Sigmoid colon (tissue), 7 donors: ENCODE measurements around the gene CDC42BPA. TPM values are rescaled to one million over a fixed set of nuclear protein-coding genes. Genes with fewer than 3 reads are reported as not detected.

Experiments
- DNase-seq: peaks from one replicate; pipeline ENCODE4 v3.0.0-alpha.2; 2019
- H3K27ac ChIP-seq, 4 donors: fragments of 200-600 bp; sonication (generic); one replicate each; pipeline ENCODE4 v1.5.1; 2016 to 2019; ENCODE audit warnings: mild to moderate bottlenecking in 1 of 4
- H3K27me3 ChIP-seq, 3 donors: fragments of 200-600 bp; sonication (generic); one replicate each; pipeline ENCODE4 v1.5.1; 2019; ENCODE audit warnings: mild to moderate bottlenecking in 1 of 3
- H3K36me3 ChIP-seq, 4 donors: fragments of 200-600 bp; sonication (generic); one replicate each; pipeline ENCODE4 v1.5.1; 2016 to 2019
- H3K4me1 ChIP-seq, 4 donors: fragments of 200-600 bp; sonication (generic); one replicate each; pipeline ENCODE4 v1.5.1; 2017 to 2019
- H3K4me3 ChIP-seq, 4 donors: fragments of 200-600 bp; sonication (generic); one replicate each; pipeline ENCODE4 v1.5.1; 2017 to 2019; ENCODE audit warnings: mild to moderate bottlenecking in 2 of 4, moderate library complexity in 1 of 4
- H3K9me3 ChIP-seq, 4 donors: fragments of 200-600 bp in 3 of 4; sonication (generic) in 3 of 4; one replicate each; pipeline versions ENCODE4 v1.5.1 to v1.6.1; 2013 to 2019
- EP300 ChIP-seq, 4 donors: sonication (generic); formaldehyde crosslinking; IDR thresholded peaks; one replicate each; pipeline ENCODE4 v1.6.1; 2017; ENCODE audit warnings: antibody characterized with exemption in 4 of 4
- POLR2A ChIP-seq, 2 donors: fragments of 450-650 bp; IDR thresholded peaks; one replicate each; pipeline ENCODE4 v1.6.1; 2016; ENCODE audit warnings: antibody characterized with exemption in 2 of 2, mild to moderate bottlenecking in 2 of 2, moderate library complexity in 2 of 2
- POLR2AphosphoS5 ChIP-seq, 4 donors: sonication (generic); formaldehyde crosslinking; IDR thresholded peaks; one replicate each; pipeline ENCODE4 v1.6.1; 2017; ENCODE audit warnings: antibody characterized with exemption in 4 of 4
- WGBS, 2 donors: extraction: QIAGEN DNeasy Blood & Tissue Kit; methylation state at CpG; one replicate each; pipeline ENCODE4 v1.1.7; 2013; 5-methylcytosine and 5-hydroxymethylcytosine counted together
- intact Hi-C: fragments of 100-400 bp; cut with DNase I; formaldehyde crosslinking; loops from one replicate; pipeline ENCODE4 v1.15.1; 2023
- polyA plus RNA-seq, 3 donors: library from polyadenylated mRNA; stranded (reverse); fragments of 200-250 nt; gene quantifications; one replicate each; pipeline ENCODE4 v1.2.3, GENCODE V29; 2013
- total RNA-seq, 4 donors: library from RNA; depleted of rRNA; stranded (reverse); fragments of >200 nt; gene quantifications; one replicate each; pipeline ENCODE4 v1.1.0, GENCODE V29; 2016
- TF ChIP-seq, protein P1 (sequence below), 4 experiments: fragments of 450-650 bp in 3 of 4; fragments of 200-600 bp in 1 of 4; IDR thresholded peaks; one replicate each; pipeline ENCODE4 v1.5.1; 2016 to 2019; ENCODE audit warnings: antibody characterized with exemption in 4 of 4, mild to moderate bottlenecking in 3 of 4, moderate library complexity in 2 of 4
- donor health status: healthy with polysubstance abuse.
- donor health status: Bipolar disorder and iron deficiency.
- donor health status: healthy.

Gene CDC42BPA
- total and polyA plus RNA-seq, 7 donors = 8.4 to 93.6 (median 60.8) TPM

DNA sequence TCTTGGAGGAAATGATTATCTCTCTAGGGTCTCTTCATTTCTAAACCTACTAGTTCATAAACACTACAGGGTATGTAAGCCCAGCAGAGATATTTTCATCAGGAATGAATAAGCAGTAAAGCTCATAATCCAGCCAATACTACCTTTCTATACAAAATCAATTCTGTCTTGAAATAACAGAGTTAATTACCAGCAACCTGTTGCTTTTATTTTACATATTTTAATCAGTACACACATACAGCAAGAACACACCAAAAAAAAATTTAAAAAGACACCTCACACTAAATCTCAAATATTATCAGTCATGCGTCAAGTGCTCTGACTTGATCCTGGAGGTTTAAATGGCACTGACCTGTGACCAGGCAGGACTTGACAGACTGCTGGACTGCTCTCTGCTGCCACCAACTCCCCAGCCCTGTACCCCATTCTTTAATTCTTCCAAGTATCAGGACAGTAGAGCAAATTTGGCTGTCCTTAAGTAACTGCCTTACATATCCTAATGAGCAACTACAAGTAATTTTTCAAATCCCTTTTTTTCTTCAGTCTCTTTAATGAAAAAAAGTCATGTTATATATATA, 98.5 kb downstream of the CDC42BPA start:
- Histone ChIP-seq H3K27me3 (no peaks in the 10 kb centered on the region), H3K27ac (no peak overlapping the region), H3K36me3 (no peaks in the 10 kb centered on the region), H3K4me3 (no peak overlapping the region), H3K9me3 (no peaks in the 10 kb centered on the region), H3K4me1 (peaks cover 0 to 9% (median 4%) of the 10 kb centered on the region in 4 donors)
- WGBS, 2 donors = 87 to 93% methylated on average over 1 of the region's 1 CpG
- intact Hi-C loops = no loop called here
- no peak for DNase-seq
- TF ChIP-seq POLR2AphosphoS5 (IDR thresholded peaks at IDR 0.05) = no peak
- no peak for TF ChIP-seq EP300 (IDR thresholded peaks at IDR 0.05)
- TF ChIP-seq, protein P1, sequence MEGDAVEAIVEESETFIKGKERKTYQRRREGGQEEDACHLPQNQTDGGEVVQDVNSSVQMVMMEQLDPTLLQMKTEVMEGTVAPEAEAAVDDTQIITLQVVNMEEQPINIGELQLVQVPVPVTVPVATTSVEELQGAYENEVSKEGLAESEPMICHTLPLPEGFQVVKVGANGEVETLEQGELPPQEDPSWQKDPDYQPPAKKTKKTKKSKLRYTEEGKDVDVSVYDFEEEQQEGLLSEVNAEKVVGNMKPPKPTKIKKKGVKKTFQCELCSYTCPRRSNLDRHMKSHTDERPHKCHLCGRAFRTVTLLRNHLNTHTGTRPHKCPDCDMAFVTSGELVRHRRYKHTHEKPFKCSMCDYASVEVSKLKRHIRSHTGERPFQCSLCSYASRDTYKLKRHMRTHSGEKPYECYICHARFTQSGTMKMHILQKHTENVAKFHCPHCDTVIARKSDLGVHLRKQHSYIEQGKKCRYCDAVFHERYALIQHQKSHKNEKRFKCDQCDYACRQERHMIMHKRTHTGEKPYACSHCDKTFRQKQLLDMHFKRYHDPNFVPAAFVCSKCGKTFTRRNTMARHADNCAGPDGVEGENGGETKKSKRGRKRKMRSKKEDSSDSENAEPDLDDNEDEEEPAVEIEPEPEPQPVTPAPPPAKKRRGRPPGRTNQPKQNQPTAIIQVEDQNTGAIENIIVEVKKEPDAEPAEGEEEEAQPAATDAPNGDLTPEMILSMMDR (IDR thresholded peaks at IDR 0.05) = no peak
- TF ChIP-seq POLR2A (IDR thresholded peaks at IDR 0.05) = no peak

DNA sequence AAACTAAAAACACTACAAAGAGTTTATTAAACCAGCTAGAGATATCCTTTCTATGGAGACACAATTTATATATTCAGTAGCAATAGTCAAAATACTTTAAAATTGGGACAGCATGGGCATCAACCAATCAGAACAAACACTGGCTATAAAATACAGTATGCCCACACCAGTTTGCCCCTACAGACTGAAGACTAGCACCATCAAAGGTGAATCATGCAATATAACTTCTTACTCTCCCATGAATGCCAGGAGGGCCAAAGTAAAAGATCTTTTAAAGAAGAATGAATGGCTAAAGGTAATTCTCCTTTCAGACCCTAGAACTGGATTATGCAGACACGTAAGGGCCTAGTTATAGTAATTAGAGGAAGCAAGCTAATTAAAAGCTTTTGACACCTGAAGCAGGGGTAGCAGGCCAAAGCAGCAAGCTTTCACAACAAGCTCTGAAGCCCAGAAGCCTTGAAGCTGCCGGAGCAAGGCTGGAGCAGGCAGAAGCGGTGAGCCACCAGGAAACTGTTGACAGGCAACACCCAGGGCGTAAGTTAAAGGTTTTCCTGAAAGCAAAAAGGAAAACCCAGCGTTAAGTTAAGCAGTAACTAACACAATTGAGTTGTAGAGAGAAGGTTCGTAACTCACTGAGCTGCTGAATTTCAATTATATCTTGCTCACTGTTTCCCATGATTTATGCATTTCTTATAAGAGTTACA, 99.3 kb downstream of the CDC42BPA start:
- no peaks in the 10 kb centered on the region for H3K9me3 ChIP-seq
- no peak overlapping the region for H3K4me3 ChIP-seq
- no peaks in the 10 kb centered on the region for H3K27me3 ChIP-seq
- WGBS, 2 donors = 14 to 48% methylated on average over 6 of the region's 6 CpGs
- intact Hi-C loops = no loop called here
- no peaks in the 10 kb centered on the region for H3K36me3 ChIP-seq
- peaks cover 0 to 12% (median 4%) of the 10 kb centered on the region in 4 donors for H3K4me1 ChIP-seq
- H3K27ac ChIP-seq = no peak overlapping the region
- no peak for TF ChIP-seq POLR2AphosphoS5 (IDR thresholded peaks at IDR 0.05)
- TF ChIP-seq POLR2A (IDR thresholded peaks at IDR 0.05) = no peak
- no peak for TF ChIP-seq EP300 (IDR thresholded peaks at IDR 0.05)
- TF ChIP-seq, protein P1 (IDR thresholded peaks at IDR 0.05) = no peak
- DNase-seq = no peak

DNA sequence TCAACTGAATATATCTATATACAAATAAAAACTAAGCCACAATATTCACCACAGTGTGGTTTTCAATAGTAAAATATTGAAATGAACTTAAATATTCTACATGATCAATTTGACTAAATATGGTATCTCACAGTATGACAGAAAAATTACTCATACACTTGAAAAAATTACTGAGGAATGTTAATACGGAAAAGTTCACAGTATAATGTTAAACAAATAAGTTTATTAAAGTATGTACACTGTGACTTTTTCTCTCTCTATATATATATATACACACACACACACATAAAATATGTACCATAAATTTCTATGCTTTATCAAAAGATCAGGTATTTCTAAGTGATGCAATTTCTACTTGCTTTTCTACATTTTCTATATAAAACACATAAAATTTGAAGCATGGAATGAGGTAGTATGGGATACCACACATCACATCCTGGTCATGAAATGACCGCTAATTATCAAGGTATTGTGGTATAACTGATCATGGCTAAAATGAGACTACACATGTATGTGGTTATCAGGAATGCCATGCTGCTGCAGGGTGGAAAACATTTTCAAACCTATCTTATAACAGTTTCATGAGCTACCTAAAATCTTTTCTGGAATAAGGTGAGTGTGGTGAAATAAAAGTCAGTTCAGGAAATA, 102.3 kb downstream of the CDC42BPA start:
- Histone ChIP-seq H3K36me3 (peaks cover 0 to 7% (median 0%) of the 10 kb centered on the region in 4 donors), H3K4me3 (no peak overlapping the region), H3K4me1 (peaks cover 0 to 12% (median 4%) of the 10 kb centered on the region in 4 donors), H3K27ac (no peak overlapping the region), H3K9me3 (no peaks in the 10 kb centered on the region), H3K27me3 (no peaks in the 10 kb centered on the region)
- TF ChIP-seq POLR2A (IDR thresholded peaks at IDR 0.05) (no peak), POLR2AphosphoS5 (IDR thresholded peaks at IDR 0.05) (no peak), EP300 (IDR thresholded peaks at IDR 0.05) (no peak)
- TF ChIP-seq, protein P1 (IDR thresholded peaks at IDR 0.05) = no peak
- 89 to 92% methylated on average over 2 of the region's 2 CpGs for WGBS, 2 donors
- intact Hi-C loops = no loop called here
- DNase-seq = no peak

DNA sequence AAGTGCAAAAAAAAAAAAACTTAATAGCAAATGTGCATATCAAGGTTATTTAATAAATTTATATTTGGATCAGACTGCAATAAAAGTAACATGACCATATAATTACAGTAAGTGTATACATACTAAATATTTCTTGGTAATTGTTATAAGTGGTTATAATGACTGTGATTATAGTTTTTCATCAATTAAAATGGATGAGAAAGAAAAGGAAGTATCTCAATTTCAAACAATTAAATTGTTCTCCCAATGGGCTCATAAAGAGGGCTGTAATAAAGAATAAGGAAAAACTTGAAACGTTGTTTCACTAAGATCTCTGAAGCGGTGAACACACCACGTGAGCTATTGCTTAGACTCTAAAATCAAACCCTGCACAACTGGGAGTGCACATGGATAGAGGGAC, 104.1 kb downstream of the CDC42BPA start:
- Histone ChIP-seq H3K36me3 (peaks cover 0 to 10% (median 0%) of the 10 kb centered on the region in 4 donors), H3K9me3 (no peaks in the 10 kb centered on the region), H3K4me1 (peaks cover 0 to 12% (median 2%) of the 10 kb centered on the region in 4 donors), H3K4me3 (no peak overlapping the region), H3K27me3 (no peaks in the 10 kb centered on the region), H3K27ac (no peak overlapping the region)
- no peak for DNase-seq
- WGBS, 2 donors = 28 to 65% methylated on average over 3 of the region's 3 CpGs
- intact Hi-C loops = no loop called here
- TF ChIP-seq, protein P1 (IDR thresholded peaks at IDR 0.05) = no peak
- TF ChIP-seq POLR2AphosphoS5 (IDR thresholded peaks at IDR 0.05) (no peak), POLR2A (IDR thresholded peaks at IDR 0.05) (no peak), EP300 (IDR thresholded peaks at IDR 0.05) (no peak)
